ENCODE measurements around the gene ISOC2. TPM values are rescaled to one million over a fixed set of nuclear protein-coding genes. Genes with fewer than 3 reads are reported as not detected.
A peak's percentile ranks its signal among the peaks of the same experiment; 100 is the strongest.

Gene ISOC2
- total RNA-seq, 1 donor from 2014 or later: 14.8 TPM

DNA sequence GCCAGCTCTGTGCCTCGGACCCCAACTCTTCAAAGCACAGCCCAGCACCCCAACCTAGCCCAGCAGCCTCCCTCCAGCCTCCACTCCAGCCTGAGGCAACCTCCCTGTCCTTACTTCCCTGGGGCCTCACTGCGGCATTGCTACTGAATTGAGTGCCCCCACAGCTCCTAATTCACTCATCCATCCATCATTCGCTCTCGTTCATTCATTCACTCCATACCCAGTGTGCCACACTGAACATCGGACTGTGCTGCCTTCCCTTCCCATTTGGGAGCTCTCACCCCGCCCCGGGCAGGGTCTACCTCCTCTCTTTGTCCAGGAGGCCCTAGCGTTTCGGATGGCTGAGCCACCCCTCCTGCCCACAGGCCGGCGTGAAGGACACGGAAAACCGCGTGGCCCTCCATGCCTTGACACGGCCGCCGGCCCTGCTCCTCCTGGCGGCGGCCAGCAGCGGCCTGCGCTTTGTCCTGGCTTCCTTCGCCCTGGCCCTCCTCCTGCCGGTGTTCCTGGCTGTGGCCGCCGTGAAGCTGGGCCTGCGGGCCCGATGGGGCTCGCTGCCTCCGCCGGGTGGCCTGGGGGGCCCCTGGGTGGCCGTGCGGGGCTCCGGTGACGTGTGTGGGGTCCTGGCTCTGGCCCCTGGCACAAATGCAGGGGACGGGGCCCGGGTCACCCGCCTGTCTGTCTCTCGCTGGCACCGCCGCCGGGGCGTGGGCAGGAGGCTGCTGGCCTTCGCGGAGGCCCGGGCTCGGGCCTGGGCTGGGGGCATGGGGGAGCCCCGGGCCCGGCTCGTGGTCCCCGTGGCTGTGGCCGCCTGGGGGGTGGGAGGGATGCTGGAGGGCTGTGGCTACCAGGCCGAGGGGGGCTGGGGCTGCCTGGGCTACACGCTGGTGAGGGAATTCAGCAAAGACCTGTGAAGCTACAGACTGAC is 24.9 kb upstream of the ISOC2 start:
- Histone ChIP-seq H3K27me3 (no peaks in the 10 kb centered on the region), H3K9me3 (ENCODE audit: low read depth) (no peaks in the 10 kb centered on the region), H4K20me1 (ENCODE audit: low read depth) (peaks cover 25% of the 10 kb centered on the region), H3K4me1 (peaks cover 39% of the 10 kb centered on the region), H3K27ac (no peak overlapping the region), H3K4me2 (peak overlapping the region; percentile 95), H3K9ac (peak overlapping the region; percentile 56), H2AFZ (replicated peaks) (no peak overlapping the region), H3K79me2 (ENCODE audit: low read depth) (peaks cover 14% of the 10 kb centered on the region), H3K36me3 (no peaks in the 10 kb centered on the region), H3K4me3 (peak overlapping the region; percentile 63), H3F3A (ENCODE audit: low read depth) (peaks cover 24% of the 10 kb centered on the region)
- H3K27me3 Mint-ChIP-seq (ENCODE audit: insufficient read depth, low read depth): peaks cover 5% of the 10 kb centered on the region
- DNase-seq (ENCODE audit: low spot score): no peak
- TF ChIP-seq, protein P1, sequence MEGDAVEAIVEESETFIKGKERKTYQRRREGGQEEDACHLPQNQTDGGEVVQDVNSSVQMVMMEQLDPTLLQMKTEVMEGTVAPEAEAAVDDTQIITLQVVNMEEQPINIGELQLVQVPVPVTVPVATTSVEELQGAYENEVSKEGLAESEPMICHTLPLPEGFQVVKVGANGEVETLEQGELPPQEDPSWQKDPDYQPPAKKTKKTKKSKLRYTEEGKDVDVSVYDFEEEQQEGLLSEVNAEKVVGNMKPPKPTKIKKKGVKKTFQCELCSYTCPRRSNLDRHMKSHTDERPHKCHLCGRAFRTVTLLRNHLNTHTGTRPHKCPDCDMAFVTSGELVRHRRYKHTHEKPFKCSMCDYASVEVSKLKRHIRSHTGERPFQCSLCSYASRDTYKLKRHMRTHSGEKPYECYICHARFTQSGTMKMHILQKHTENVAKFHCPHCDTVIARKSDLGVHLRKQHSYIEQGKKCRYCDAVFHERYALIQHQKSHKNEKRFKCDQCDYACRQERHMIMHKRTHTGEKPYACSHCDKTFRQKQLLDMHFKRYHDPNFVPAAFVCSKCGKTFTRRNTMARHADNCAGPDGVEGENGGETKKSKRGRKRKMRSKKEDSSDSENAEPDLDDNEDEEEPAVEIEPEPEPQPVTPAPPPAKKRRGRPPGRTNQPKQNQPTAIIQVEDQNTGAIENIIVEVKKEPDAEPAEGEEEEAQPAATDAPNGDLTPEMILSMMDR (IDR thresholded peaks at IDR 0.05): no peak
- TF ChIP-seq EZH2 (IDR thresholded peaks at IDR 0.05): no peak
- TF ChIP-seq EZH2phosphoT487 (IDR thresholded peaks at IDR 0.05): no peak
- H3K27ac Mint-ChIP-seq: peak overlapping the region; percentile 84
- no peaks in the 10 kb centered on the region for H3K9me3 Mint-ChIP-seq
- H3K4me3 Mint-ChIP-seq: peak overlapping the region; percentile 85
- H3K36me3 Mint-ChIP-seq: no peaks in the 10 kb centered on the region
- H3K4me1 Mint-ChIP-seq: peaks cover 22% of the 10 kb centered on the region

DNA sequence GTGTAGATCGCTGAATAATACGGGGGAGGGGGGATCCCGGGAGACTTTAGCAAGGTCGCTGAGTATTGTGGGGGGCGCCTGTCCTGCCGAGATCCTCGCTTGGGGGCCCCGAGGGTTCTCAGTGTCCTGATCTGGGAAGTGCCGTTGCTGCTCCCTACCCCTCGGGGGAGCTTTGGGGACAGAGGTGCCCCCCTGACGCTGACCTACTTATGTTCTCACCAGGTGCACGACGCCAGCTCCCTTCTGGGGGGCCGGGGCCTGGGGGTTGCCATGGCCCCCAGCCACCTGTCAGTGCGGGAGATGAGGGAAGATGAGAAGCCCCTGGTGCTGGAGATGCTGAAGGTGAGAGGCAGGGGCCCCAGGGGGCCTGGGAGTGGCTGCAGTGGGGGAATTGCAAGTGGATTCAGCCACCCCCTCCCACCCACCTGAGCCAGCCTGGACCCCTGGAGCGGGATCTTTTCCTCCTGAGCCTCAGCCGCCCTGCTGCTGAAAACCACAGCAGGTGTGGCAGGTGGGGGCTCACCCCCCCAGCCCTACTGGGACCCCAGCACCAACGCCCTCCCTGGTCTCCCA is 24.1 kb upstream of the ISOC2 start:
- H3K36me3 Mint-ChIP-seq: peaks cover 1% of the 10 kb centered on the region
- Histone ChIP-seq H3K4me2 (peak overlapping the region; percentile 95), H3K27me3 (no peaks in the 10 kb centered on the region), H2AFZ (replicated peaks) (no peak overlapping the region), H3K36me3 (no peaks in the 10 kb centered on the region), H3K79me2 (ENCODE audit: low read depth) (peaks cover 14% of the 10 kb centered on the region), H3K9me3 (ENCODE audit: low read depth) (no peaks in the 10 kb centered on the region), H3F3A (ENCODE audit: low read depth) (peaks cover 25% of the 10 kb centered on the region), H4K20me1 (ENCODE audit: low read depth) (peaks cover 25% of the 10 kb centered on the region), H3K27ac (no peak overlapping the region), H3K9ac (peak overlapping the region; percentile 56), H3K4me1 (peaks cover 44% of the 10 kb centered on the region), H3K4me3 (peak overlapping the region; percentile 63)
- no peak for TF ChIP-seq EZH2 (IDR thresholded peaks at IDR 0.05)
- no peak for TF ChIP-seq EZH2phosphoT487 (IDR thresholded peaks at IDR 0.05)
- TF ChIP-seq, protein P1 (IDR thresholded peaks at IDR 0.05): no peak
- H3K9me3 Mint-ChIP-seq: no peaks in the 10 kb centered on the region
- no peak for DNase-seq (ENCODE audit: low spot score)
- peak overlapping the region; percentile 85 for H3K27ac Mint-ChIP-seq
- peaks cover 5% of the 10 kb centered on the region for H3K27me3 Mint-ChIP-seq (ENCODE audit: insufficient read depth, low read depth)
- H3K4me3 Mint-ChIP-seq: peak overlapping the region; percentile 85
- H3K4me1 Mint-ChIP-seq: peaks cover 23% of the 10 kb centered on the region

DNA sequence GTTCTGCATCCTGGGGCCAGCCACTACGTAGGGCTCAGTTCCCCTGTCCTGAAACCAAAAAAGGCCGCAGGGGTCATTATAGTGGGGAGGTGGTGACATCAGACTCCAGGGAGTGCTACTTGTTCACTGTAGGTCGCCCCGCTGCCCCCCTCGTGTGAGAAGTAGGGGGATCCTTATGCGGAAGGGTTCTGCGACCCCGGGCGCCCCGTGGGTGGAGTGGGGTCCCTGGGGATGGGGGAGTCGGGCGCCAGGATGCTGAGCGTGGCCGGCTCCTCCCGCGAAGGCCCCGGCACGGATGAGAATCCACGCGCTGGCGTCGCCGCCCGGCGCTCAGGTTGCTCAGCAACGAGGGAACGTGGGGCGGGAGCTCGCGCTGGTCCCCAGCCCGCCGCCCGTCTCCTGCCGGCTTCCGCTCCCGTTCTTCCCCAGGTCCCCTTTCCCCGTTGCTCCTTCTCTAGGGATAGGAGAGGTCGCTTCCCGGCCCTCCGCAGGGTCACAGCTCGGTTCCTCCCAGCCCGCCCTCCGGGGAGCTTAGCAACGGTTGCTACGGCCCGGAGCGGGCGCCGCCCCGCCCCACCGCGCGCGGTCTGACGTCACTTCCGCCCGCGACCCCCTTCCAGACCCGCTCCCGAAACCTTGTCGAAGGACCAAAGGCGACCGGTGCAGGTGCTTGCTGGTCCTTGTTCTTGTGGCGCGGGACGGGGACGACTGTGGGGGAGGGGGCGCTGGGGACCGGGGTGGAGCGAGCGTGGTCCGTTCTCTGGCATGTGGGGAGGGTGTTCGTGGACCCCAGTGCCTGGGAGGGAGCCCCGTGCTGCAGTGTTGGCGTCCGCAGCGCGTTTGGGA is 23.4 kb upstream of the ISOC2 start, which contains the start of gene NAT14:
NAT14 (plus strand) TSS at position 596 of the 846 bp plus-strand sequence. CDS start 521 bp downstream, outside the sequence.
- Histone ChIP-seq H3F3A (ENCODE audit: low read depth) (peaks cover 28% of the 10 kb centered on the region), H3K27ac (no peak within 1 kb of the TSS), H3K27me3 (no peaks in the 10 kb centered on the region), H4K20me1 (ENCODE audit: low read depth) (peaks cover 25% of the 10 kb centered on the region), H3K9ac (peak within 1 kb of the TSS; percentile 56), H3K9me3 (ENCODE audit: low read depth) (no peaks in the 10 kb centered on the region), H3K79me2 (ENCODE audit: low read depth) (peaks cover 14% of the 10 kb centered on the region), H2AFZ (replicated peaks) (no peak within 1 kb of the TSS), H3K36me3 (no peaks in the 10 kb centered on the region), H3K4me2 (peak within 1 kb of the TSS; percentile 95), H3K4me3 (peak within 1 kb of the TSS; percentile 63), H3K4me1 (peaks cover 46% of the 10 kb centered on the region)
- H3K4me3 Mint-ChIP-seq: peak within 1 kb of the TSS; percentile 85
- H3K9me3 Mint-ChIP-seq: no peaks in the 10 kb centered on the region
- H3K4me1 Mint-ChIP-seq: peaks cover 26% of the 10 kb centered on the region
- peaks cover 7% of the 10 kb centered on the region for H3K27me3 Mint-ChIP-seq (ENCODE audit: insufficient read depth, low read depth)
- H3K36me3 Mint-ChIP-seq: peaks cover 2% of the 10 kb centered on the region
- DNase-seq (ENCODE audit: low spot score): peak; percentile 95
- H3K27ac Mint-ChIP-seq: peak within 1 kb of the TSS; percentile 85
- TF ChIP-seq EZH2 (IDR thresholded peaks at IDR 0.05) (no peak), EZH2phosphoT487 (IDR thresholded peaks at IDR 0.05) (no peak)
- TF ChIP-seq, protein P1 (IDR thresholded peaks at IDR 0.05): no peak
